ENCODE measurements around the gene MALSU1.

GRCh38 chr7:23332910-23333612, 33.9 kb downstream of the MALSU1 start:
- TF ChIP-seq POLR2A (IDR thresholded peaks at IDR 0.05), result no peak
- TF ChIP-seq CTCF (IDR thresholded peaks at IDR 0.05), result no peak
